ENCODE measurements around the gene PHKB. TPM values are rescaled to one million over a fixed set of nuclear protein-coding genes. Genes with fewer than 3 reads are reported as not detected.

Gene PHKB
- total and polyA plus RNA-seq, 2 donors (not counting 3 experiments of a cell fraction or from before 2014, with no cell fraction given): 30.1 to 61.0 TPM

DNA sequence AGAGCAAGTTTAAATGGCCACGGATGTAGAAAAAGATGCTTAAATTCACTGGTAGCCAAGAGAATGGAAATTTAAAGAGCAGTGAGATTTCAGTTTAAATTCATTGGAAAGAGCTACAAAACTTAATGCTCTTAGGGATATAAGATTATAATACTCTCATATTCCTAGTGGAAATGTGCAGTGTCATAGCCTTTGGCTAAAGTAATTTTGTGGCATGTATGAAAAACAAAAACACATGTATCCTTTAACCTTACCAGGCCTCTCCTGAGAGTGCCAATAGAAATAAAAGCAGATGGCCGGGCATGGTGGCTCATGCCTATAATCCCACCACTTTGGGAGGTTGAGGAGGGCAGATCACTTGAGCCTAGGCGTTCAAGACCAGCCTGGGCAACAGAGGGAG lies 289.2 kb downstream of the PHKB start:
- Histone ChIP-seq H4K20me1 (replicated peaks; ENCODE audit: control insufficient read depth, extremely low read depth, insufficient read depth, low read length) (no peaks in the 10 kb centered on the region), H3K4me2 (ENCODE audit: insufficient read depth, low read length) (no peak overlapping the region), H3K4me1 (ENCODE audit: control insufficient read depth, extremely low read depth, insufficient read depth, low read length) (no peaks in the 10 kb centered on the region), H2AFZ (ENCODE audit: low read depth, low read length) (no peak overlapping the region), H3K79me2 (ENCODE audit: control insufficient read depth, insufficient read depth, low read length) (no peaks in the 10 kb centered on the region), H3K36me3 (ENCODE audit: control insufficient read depth in 2 of 2, extremely low read depth in 1 of 2, insufficient read depth in 2 of 2, low read length in 2 of 2) (no peaks in the 10 kb centered on the region), H3K27ac (ENCODE audit: insufficient read depth, low read depth, low read length) (no peak overlapping the region), H3K9me3 (replicated peaks; ENCODE audit: control insufficient read depth, insufficient read depth, low read length) (no peaks in the 10 kb centered on the region), H3K4me3 (replicated peaks in 1 of 3; ENCODE audit: insufficient read depth in 1 of 3, low read depth in 1 of 3, low read length in 3 of 3) (no peak overlapping the region), H3K9ac (replicated peaks; ENCODE audit: extremely low read depth, insufficient read depth, low read length) (no peak overlapping the region), H3K9me1 (replicated peaks; ENCODE audit: control insufficient read depth, extremely low read depth, insufficient read depth, low read length) (no peaks in the 10 kb centered on the region), H3K27me3 (ENCODE audit: control insufficient read depth in 2 of 2, insufficient read depth in 2 of 2, low read length in 2 of 2) (no peaks in the 10 kb centered on the region)
- no peak for DNase-seq (ENCODE audit: low read depth, low spot score)
- FAIRE-seq: no peak
- intact Hi-C loops (cut with micrococcal nuclease): no loop called here
- TF ChIP-seq, protein P1, sequence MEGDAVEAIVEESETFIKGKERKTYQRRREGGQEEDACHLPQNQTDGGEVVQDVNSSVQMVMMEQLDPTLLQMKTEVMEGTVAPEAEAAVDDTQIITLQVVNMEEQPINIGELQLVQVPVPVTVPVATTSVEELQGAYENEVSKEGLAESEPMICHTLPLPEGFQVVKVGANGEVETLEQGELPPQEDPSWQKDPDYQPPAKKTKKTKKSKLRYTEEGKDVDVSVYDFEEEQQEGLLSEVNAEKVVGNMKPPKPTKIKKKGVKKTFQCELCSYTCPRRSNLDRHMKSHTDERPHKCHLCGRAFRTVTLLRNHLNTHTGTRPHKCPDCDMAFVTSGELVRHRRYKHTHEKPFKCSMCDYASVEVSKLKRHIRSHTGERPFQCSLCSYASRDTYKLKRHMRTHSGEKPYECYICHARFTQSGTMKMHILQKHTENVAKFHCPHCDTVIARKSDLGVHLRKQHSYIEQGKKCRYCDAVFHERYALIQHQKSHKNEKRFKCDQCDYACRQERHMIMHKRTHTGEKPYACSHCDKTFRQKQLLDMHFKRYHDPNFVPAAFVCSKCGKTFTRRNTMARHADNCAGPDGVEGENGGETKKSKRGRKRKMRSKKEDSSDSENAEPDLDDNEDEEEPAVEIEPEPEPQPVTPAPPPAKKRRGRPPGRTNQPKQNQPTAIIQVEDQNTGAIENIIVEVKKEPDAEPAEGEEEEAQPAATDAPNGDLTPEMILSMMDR (IDR thresholded peaks at IDR 0.05; ENCODE audit: extremely low read depth in 1 of 2, insufficient read depth in 1 of 2, low read depth in 1 of 2, low read length in 2 of 2): no peak
- dilution Hi-C loops (cut with MboI; ENCODE audit: extremely low pct_ligation_motif_present, low sequenced_read_pairs): no loop called here
- ChIA-PET CTCF (interaction anchor here (0.7 kb wide), 1 partner anchor 8 kb away, joined by 3 read pairs; no protein-coding TSS in a partner anchor), POLR2A (no interaction called here)
- BruUV-seq (replicated peaks): no TSS peak

Small RNA genes lying within 50 kb of the gene (small RNA-seq; reads per million reads assigned to genes)
- gene RNA5SP425 (ENCODE audit: insufficient read depth, insufficient read length, low read depth, low replicate concordance): not detected

Other genes starting within 250 kb of the PHKB start
- 38.0 and 44.2 TPM in 2 replicates for gene ITFG1, start 268 bp upstream of the PHKB start, total RNA-seq
- gene ITFG1, start 268 bp upstream of the PHKB start, polyA plus RNA-seq: 31.6 and 32.1 TPM in 2 replicates

Measured in endothelial cell of umbilical vein (primary cell).